PC-9 (cell line): ENCODE results near the gene CELF4. TPM values are rescaled to one million over a fixed set of nuclear protein-coding genes. Genes with fewer than 3 reads are reported as not detected.

ENCODE experiments used
- BruUV-seq: library from RNA; stranded (reverse); fragments of 400-500 nt; replicated peaks from 2 replicates; lab custom pipeline; 2021; lab: Mats Ljungman, UMichigan
- CTCF ChIA-PET: fragments of 300-600 bp; sonication (Branson Sonifier 250); formaldehyde crosslinking; loops from one replicate; lab custom pipeline; 2022; ENCODE audit warnings: antibody characterized with exemption; lab: Charles Lee
- POLR2A ChIA-PET: fragments of 300-600 bp; sonication (Branson Sonifier 250); formaldehyde crosslinking; loops from one replicate; lab custom pipeline; 2022; ENCODE audit warnings: antibody characterized with exemption; ENCODE audit not compliant: unreplicated experiment; lab: Charles Lee
- DNase-seq, 2 experiments: peaks; one replicate each; pipeline versions ENCODE4 v3.0.0 to v3.0.0-alpha.2; 2015 to 2022; ENCODE audit warnings: mixed read lengths in 1 of 2
- H2AFZ ChIP-seq: fragments of 200-600 bp; sonication (generic); 2 replicates; pipeline ENCODE4 v1.8.1; 2017; ENCODE audit warnings: antibody characterized with exemption
- H3F3A ChIP-seq: fragments of 200-600 bp; sonication (generic); 2 replicates; pipeline ENCODE4 v1.8.1; 2017; ENCODE audit warnings: antibody characterized with exemption, mild to moderate bottlenecking, low read depth; ENCODE audit not compliant: insufficient read depth
- H3K27ac ChIP-seq: fragments of 200-600 bp; sonication (generic); 2 replicates; pipeline ENCODE4 v1.6.1; 2016; ENCODE audit warnings: mixed run types
- H3K27me3 ChIP-seq: fragments of 200-600 bp; sonication (generic); 2 replicates; pipeline ENCODE4 v1.6.1; 2016; ENCODE audit warnings: low read depth, mixed run types; ENCODE audit not compliant: insufficient read depth
- H3K36me3 ChIP-seq: fragments of 200-600 bp; sonication (generic); 2 replicates; pipeline ENCODE4 v1.6.1; 2016; ENCODE audit warnings: low read depth, mixed run types
- H3K4me1 ChIP-seq: fragments of 200-600 bp; sonication (generic); replicated peaks from 2 replicates; pipeline ENCODE4 v1.6.1; 2016; ENCODE audit warnings: mixed run types; ENCODE audit not compliant: insufficient read depth
- H3K4me2 ChIP-seq: fragments of 200-600 bp; sonication (generic); 2 replicates; pipeline ENCODE4 v1.6.1; 2017; ENCODE audit warnings: mixed run types
- H3K4me3 ChIP-seq: fragments of 200-600 bp; sonication (generic); 2 replicates; pipeline ENCODE4 v1.6.1; 2016; ENCODE audit warnings: mixed run types
- H3K79me2 ChIP-seq: fragments of 200-600 bp; sonication (generic); 2 replicates; pipeline ENCODE4 v1.6.1; 2017; ENCODE audit warnings: low read depth, mixed run types
- H3K9me2 ChIP-seq: fragments of 200-600 bp; sonication (generic); 2 replicates; pipeline ENCODE4 v1.8.1; 2017; ENCODE audit warnings: mild to moderate bottlenecking; ENCODE audit not compliant: insufficient read depth
- H3K9me3 ChIP-seq: fragments of 200-600 bp; sonication (generic); 2 replicates; pipeline ENCODE4 v1.8.1; 2016; ENCODE audit warnings: low read depth; ENCODE audit not compliant: insufficient read depth
- H4K20me1 ChIP-seq: fragments of 200-600 bp; sonication (generic); 2 replicates; pipeline ENCODE4 v1.8.1; 2017; ENCODE audit not compliant: insufficient read depth
- CTCF ChIP-seq: fragments of 200-600 bp; sonication (generic); conservative IDR thresholded peaks from 2 replicates; pipeline ENCODE4 v1.6.1; 2017; ENCODE audit warnings: mixed run types, antibody characterized with exemption, mild to moderate bottlenecking, moderate library complexity
- EZH2 ChIP-seq: fragments of 200-600 bp; sonication (generic); IDR thresholded peaks from 2 replicates; pipeline ENCODE4 v1.8.0; 2017; ENCODE audit warnings: antibody characterized with exemption, low read depth
- intact Hi-C: fragments of 100-400 bp; cut with micrococcal nuclease; formaldehyde crosslinking; loops from one replicate; pipeline ENCODE4 v1.10.0; 2022; ENCODE audit not compliant: unreplicated experiment
- total RNA-seq: library from RNA; stranded (reverse); gene quantifications from 2 replicates; pipeline ENCODE4 v1.2.3, GENCODE V29; 2021

Gene CELF4
- total RNA-seq, 1 experiment from 2014 or later, result 1.2 TPM

- Histone ChIP-seq H3K4me3 (no peak overlapping the region), H3K27ac (no peak overlapping the region), H3K4me1 (no peaks in the 10 kb centered on the region), H4K20me1 (no peaks in the 10 kb centered on the region), H3K36me3 (no peaks in the 10 kb centered on the region), H3K79me2 (no peaks in the 10 kb centered on the region), H3F3A (no peaks in the 10 kb centered on the region), H3K27me3 (no peaks in the 10 kb centered on the region), H3K9me2 (no peaks in the 10 kb centered on the region), H3K9me3 (no peaks in the 10 kb centered on the region), H2AFZ (no peak overlapping the region), H3K4me2 (no peak overlapping the region)
- no TSS peak for BruUV-seq
- ChIA-PET CTCF (no interaction called here), POLR2A (no interaction called here)
- intact Hi-C loops, result no loop called here
- no peak for TF ChIP-seq CTCF
- DNase-seq, result no peak
These were observed 318.0 kb downstream of the CELF4 start for GRCh38 chr18:37247497-37248161.

- ChIA-PET POLR2A (no interaction called here), CTCF (no interaction called here)
- intact Hi-C loops, result no loop called here
- Histone ChIP-seq H3K9me3 (no peaks in the 10 kb centered on the region), H3K27ac (no peak overlapping the region), H3K79me2 (no peaks in the 10 kb centered on the region), H3K36me3 (no peaks in the 10 kb centered on the region), H2AFZ (no peak overlapping the region), H3F3A (no peaks in the 10 kb centered on the region), H4K20me1 (no peaks in the 10 kb centered on the region), H3K9me2 (no peaks in the 10 kb centered on the region), H3K4me2 (no peak overlapping the region), H3K4me3 (no peak overlapping the region), H3K27me3 (no peaks in the 10 kb centered on the region), H3K4me1 (no peaks in the 10 kb centered on the region)
- no peak for TF ChIP-seq EZH2
- TF ChIP-seq CTCF, result no peak
- no peak for DNase-seq
- no TSS peak for BruUV-seq
These were observed 318.7 kb downstream of the CELF4 start for GRCh38 chr18:37246779-37247340.

- no peak overlapping the region for H2AFZ ChIP-seq
- intact Hi-C loops, result no loop called here
- TF ChIP-seq CTCF (no peak), EZH2 (no peak)
- no peaks in the 10 kb centered on the region for H4K20me1 ChIP-seq
- no peaks in the 10 kb centered on the region for H3K36me3 ChIP-seq
- H3K4me3 ChIP-seq, result no peak overlapping the region
- no peak overlapping the region for H3K4me2 ChIP-seq
- H3K9me2 ChIP-seq, result no peaks in the 10 kb centered on the region
- POLR2A ChIA-PET, result no interaction called here
- no peaks in the 10 kb centered on the region for H3K79me2 ChIP-seq
- CTCF ChIA-PET, result no interaction called here
- DNase-seq, result no peak
- H3K27me3 ChIP-seq, result no peaks in the 10 kb centered on the region
- no peaks in the 10 kb centered on the region for H3K4me1 ChIP-seq
- BruUV-seq, result no TSS peak
- no peaks in the 10 kb centered on the region for H3K9me3 ChIP-seq
- no peaks in the 10 kb centered on the region for H3F3A ChIP-seq
- H3K27ac ChIP-seq, result no peak overlapping the region
These were observed 321.0 kb downstream of the CELF4 start for GRCh38 chr18:37244618-37245017.
